Activated CD4-positive, alpha-beta T cell treated with anti-CD3 and anti-CD28 coated beads, Interleukin-2, Interleukin-4, amounts not matched to agents 100 ng/mL and 50 ng/mL, durations not matched to agents 16 hours and 8 hours (primary cell): ENCODE data around the gene POLD3.

ENCODE experiments used
- DNase-seq: peaks from one replicate; pipeline ENCODE4 v3.0.0-alpha.2; 2020; ENCODE audit warnings: low spot score

The POLD3 gene, protein sequence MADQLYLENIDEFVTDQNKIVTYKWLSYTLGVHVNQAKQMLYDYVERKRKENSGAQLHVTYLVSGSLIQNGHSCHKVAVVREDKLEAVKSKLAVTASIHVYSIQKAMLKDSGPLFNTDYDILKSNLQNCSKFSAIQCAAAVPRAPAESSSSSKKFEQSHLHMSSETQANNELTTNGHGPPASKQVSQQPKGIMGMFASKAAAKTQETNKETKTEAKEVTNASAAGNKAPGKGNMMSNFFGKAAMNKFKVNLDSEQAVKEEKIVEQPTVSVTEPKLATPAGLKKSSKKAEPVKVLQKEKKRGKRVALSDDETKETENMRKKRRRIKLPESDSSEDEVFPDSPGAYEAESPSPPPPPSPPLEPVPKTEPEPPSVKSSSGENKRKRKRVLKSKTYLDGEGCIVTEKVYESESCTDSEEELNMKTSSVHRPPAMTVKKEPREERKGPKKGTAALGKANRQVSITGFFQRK

DNA sequence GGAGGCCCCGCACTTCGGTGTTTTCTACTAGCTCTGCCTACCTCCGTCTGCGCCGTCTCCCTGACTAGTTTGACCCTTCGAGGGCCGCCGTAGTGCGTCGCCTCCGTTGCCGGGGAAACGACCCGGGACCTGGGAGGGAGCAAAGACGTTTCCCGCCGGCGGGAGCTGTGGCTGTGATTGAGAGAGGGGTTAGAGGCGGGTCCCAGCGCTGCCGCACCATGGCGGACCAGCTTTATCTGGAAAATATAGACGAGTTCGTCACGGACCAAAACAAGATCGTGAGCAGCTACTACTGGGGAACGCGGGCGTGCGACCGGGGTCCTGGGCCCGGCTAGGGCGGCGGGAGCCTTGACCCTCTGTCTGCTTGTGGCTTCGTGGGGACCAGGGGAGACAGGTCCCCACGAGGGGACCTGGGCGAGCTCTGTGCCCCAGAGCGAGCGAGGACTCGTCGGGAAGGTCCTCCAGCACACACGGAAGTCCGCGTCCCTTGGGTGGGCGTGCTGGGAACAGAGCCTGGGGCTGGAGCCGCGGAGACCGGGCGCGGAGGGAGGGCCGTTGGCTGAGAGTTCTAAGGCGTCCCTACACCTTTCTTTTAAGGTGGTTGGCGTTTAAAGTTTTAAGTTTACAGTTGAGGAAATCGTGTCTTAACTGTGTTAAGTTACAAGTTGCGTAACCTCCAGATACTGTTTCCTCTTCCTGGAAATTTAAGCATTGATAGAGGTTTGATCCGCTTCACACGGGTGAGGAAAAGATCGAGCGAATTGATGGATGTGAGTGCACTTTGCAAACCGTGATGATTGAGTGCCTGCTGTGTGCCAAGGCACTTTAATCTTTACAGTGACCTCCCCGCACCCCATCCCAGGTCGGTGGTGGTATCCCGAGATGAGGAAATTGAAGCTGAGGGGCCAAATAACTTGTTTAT, at the start of gene POLD3:
TSS of gene POLD3 (plus strand) at position 142 of the 922 bp plus-strand sequence. CDS start at position 219, 77 bp downstream.
- peak; percentile 97 for DNase-seq

DNA sequence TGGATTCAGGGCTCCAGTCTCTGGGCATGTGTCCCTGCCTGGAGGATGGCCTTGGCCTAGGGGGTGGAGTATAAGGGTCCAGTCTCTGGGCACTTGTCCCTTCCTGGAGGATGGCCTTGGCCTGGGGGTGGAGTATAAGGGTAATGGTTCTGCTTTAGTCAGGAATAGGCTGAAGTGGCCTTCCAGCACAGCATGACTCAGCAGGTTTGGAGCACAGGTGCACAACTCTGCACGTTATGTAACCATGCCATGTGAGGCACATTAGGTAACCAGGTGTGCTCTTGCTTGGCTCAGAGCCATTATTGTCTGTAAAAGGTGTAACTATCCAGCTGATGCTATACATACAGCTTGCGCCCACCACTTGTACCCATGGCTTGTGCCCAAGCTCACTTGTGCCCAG, 48.4 kb upstream of the POLD3 start:
- DNase-seq, result no peak

DNA sequence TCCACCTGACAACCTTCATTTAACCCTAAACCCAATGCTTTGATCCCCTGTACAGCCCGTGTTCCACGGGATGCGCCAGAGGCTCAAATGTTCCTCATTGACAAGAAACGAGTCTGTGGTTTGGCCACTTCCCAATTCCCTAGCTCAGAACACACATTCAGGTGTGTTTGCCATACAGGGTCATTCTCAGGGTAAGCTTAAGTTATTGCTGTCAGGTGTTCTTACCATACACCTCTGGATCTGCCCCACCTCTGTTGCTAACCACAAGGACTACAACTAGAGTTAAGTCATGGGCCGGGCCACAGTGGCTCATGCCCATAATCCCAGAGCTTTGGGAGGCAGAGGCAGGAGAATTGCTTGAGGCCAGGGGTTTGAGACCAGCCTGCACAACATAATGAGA, 45.6 kb upstream of the POLD3 start:
- no peak for DNase-seq

DNA sequence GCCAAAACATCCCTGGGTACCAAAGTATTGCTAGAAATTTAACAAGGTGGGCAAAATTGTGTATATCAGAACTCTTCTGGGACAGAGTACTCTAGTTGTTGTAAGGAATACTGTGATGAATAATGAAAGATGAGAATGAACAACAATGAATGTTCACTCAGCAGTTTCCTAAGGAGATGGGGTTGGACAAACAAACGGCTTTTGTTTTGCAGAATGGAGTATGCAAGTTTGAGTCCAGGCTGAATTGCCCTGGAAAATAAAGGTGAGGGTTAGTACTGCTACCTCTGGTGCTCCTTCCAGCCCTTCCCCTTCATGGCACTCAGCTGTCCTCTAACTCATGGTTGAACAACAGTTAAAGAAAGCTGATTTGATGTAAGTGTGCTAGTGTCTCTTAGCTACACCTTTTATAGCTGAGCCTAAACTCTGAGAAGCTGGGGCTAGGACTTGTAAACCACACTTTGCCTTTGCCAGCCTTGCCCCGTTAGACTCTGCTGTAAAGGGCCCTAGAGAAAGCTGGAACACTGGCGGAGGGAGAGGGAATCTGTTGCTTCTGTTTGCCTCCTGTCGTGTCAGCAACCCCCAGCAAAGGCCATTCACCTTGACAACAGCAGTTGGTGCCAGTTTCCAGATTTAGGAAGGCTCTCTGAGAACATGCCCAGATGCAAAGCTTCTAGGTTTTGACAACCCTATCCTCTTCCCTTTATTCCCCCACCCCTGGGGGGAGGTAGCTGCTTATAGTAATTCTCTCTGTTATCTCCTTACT, 41.2 kb upstream of the POLD3 start:
- no peak for DNase-seq

DNA sequence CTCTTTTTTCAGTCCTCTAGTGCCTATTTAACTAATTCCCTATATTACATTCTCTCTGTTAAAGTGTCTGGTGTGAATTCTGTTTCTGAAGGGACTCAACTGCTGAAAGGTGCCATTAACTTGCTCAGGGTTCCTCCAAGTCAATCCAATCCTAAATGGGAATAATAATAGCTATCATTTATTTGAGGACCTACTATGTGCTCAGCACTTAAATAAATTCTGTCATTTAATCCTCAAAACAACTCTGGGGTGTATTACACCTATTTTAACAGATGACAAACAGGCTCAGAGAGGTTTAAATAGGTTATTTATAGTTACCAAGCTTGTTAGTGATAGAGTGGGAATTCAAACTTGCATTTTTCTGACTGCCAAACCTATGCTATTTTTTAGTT, 40.6 kb upstream of the POLD3 start:
- no peak for DNase-seq

DNA sequence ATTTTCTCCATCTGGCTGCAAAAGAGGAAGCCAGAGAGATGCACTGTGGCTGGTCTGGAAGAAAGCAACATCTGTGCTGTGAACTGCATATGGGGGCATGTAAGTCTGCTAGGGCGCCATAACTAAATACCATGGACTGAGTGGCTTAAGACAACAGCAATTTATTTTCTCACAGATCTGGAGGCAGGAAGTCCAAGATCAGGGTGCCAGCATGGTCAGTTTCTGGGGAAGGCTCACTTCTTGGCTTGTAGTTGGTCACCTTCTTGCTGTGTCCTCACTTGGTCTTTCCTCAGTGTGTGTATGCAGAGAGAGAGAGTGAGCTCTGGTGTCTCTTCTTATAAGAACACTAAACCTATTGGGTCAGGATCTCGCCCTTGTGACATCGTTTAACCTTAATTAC, 34.9 kb upstream of the POLD3 start:
- no peak for DNase-seq

DNA sequence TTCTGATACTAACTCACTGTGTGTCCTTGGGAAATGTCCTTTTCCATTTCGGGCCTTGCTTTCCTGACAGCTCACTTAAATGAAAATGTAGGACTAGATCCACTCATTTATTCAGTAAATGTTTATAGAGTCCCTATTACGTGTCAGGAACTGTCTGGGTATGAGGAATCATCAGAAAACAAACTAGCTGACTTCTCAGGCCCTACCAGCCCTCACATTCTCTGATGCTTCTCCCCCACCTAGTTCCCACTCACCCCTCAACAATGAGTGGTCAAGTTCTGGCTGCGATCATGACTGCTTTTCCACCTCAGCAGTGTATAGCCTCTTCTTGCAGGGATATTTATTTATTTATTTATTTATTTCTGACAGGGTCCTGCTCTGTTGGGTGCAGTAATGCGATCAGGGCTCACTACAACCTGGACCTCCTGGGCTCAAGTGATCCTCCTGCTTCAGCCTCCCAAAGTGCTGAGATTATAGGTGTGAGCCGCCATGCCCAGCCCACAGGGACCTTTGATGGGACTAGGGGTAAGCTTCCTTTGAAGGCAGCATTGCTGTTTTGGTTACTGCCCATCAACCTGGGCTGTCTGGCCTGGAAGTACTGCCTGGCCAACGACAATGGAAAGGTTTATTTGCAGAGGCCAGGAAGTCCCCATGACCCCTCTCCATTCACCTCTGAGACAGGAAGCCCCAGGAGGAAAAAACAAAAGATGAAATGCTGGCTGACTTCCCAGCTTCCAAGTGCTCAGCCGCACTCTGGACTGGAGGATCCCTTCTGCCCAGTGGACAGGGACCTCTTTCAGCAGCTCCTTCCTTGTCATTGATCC, 33.1 kb upstream of the POLD3 start:
- no peak for DNase-seq

DNA sequence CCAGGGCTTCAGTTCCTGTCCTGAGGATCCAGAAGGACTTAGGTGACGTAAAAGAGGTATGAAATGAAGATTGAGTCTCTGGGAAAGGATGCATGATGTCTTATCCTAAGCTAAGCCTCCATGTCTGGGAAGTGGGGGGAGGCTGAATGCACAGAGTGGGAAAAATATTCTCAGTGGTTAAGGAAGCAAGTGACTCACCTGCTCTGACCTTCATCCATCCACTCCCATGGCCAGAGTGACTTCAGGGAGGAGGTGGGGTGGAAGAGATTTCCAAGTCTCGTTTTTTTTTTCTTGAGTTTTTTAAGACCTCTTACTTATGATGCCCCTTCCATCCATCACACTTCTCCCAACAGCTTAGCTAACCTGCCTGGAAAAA, 32.5 kb upstream of the POLD3 start:
- DNase-seq, result no peak

DNA sequence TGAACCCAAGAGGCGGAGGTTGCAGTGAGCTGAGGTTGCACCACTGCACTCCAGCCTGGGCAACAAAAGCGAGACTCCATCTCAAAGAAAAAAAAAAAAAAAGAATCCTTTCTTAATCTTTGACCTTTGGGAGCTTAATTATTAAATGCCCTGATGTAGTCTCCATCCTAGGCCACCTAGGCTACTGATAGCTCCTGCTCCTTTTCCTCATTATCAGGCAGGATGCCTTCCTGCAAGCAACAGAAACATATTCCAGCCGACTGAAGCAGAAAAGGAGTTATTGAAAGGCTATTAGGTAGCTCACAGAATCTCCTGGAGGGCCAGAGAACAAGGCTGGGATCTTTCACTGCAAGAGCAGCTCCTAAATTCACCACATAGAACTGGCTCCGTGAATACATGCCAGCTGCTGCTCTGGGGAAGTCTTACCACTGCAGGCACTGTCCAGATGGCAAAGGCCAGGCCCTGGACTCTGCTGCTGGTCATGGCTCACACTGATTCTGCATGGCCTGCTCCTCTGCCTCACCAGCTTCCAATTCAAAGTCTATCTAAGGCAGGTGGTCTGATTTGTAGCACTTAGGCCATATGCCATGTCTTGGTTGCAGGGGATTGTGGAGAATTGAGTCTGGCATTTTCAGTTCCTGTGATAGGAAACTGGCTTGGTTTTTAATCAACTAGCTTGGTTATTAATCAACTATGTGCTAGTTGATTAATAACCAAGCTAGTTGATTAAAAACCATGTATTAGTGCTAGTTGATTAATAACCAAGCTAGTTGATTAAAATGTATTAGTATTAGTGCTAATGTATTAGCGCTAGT, 26.0 kb upstream of the POLD3 start:
- no peak for DNase-seq

DNA sequence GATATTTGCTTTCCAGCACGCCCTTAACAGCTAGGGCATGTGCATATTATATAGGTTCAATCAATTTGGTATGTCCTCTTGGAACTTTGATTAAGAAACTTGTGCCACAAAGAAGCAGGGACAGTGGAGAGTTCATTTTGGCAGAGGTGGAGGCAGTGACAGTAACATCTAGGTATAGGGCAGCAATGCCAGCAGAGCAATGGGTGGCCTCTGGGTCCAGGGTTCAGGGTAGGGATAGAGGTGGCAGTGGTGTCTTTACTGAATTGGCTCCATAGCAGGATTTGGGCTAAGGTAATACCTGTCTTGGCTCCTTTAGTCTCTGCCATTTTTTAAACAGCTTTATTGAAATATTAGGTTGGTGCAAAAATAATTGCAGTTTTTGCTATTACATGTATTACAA, 24.4 kb upstream of the POLD3 start:
- no peak for DNase-seq

DNA sequence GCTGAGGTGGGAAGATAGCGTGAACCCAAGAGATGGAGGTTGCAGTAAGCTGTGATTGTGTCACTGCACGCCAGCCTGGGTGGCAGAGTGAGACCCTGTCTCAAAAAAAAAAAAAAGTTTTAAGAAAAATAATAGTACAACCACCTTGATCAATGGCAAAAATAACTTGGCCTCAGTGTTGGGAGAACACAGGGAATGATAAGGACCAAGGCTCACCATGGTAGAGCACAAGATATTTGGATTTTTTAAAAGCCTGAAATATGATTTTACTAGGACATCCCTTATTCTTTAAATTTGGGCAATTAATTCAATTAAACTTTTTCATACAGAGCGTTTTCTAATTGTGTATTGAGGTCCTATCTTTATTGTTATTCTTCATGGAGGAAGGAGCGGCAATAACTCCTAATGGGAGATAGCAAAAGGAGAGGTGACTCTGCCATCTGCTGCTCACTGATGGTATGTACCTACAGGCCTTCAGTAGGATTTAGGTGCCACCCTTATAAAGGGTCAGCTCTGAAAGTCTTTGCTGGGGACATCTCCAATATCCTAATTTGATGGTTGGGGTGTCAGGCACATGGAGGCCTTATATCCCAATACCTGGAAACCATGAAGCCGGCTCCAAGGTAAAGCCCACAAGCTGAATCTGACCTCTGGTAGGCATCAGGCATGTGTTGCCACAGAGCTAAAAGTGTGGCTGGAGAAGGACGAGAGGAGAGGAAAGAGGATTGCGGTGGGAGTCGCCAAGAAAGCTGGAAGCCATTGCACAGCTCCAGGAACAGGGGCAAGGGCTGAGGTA, 21.9 kb upstream of the POLD3 start:
- DNase-seq, result peak; percentile 22

DNA sequence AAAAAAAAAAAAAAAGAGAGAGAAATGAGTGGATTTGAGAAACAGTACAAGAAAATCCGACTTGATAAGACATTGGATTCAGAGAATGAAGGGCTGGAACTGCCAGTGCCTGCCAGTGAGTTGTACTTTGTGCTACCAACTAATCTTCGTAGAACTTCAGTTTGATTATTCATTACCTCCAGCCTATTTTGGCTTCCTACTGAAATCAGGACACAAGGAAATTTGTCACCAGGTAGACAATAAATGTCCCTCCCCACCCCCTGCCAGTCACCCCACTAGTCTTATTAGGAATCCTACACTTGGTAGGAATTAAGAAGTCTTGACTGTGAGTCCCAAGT, 21.4 kb upstream of the POLD3 start:
- DNase-seq, result no peak

DNA sequence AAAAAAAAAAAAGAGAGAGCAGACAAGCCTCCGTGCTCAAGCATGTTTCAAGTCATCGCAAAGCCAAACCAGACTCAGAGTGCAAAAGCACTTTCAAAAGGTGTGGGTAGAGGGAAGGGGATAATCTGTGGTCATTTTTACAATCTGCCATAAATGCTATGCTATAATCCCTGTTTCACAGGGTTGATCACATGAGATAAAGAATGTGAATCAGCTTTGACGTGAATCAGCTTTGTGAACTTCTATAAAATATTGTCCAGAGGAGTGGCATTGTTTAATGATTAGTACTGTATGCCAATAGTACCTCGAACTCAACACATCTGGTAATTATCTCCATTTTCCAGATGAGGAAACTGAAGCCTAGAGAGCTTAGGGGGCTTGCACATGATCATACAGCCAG, 20.0 kb upstream of the POLD3 start:
- no peak for DNase-seq

DNA sequence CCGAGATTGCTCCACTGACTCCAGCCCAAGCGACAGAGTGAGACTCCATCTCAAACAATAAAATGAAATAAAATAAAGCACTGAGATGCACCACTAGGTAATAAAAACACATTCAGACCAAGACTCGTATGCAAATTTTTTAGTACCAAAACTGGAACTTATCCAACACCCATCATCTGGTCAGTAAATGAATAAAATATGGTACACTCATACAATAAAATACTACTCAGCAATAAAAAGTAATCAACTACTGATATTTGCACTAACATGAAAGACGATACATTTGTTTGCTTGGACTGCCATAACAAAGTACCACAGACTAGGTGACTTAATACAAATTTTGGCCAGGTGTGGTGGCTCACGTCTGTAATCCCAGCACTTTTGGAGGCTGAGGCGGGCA, 17.8 kb upstream of the POLD3 start:
- no peak for DNase-seq

DNA sequence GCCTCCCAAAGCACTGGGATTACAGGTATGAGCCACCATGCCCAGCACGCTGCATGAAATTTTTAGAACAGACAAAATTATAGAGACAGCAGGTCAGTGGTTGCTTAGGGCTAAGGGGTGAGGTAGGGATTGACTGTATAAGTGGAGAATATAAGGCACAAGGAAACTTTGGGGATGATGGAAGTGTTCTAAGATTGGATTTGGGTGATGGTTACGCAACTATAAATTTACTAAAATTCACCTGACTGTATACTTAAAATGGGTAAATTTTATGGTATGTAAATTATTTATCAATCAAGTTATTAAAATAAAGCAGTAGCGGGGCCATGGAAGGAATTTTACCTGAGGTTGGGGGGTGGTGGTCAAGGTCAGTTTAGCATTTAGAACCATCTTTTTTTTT, 16.4 kb upstream of the POLD3 start:
- no peak for DNase-seq

DNA sequence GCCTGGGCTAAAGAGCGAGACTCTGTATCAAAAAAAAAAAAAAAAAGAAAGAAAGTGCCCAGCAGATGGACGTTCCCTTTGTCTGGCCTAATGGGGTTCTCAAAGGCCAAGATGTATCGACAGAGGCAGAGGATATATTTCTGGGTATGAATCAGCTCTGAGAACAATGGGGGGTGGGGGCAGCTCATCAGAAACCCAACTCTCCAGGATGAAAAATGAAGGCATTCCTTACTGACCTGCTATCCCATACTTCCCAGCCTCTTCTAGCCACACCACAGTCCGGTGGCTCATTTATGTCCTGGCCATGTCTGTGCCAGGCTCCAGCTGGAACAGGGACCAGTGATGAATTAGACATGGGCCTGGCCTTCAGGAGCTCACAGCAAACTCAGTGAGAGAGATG, 15.2 kb upstream of the POLD3 start:
- no peak for DNase-seq

DNA sequence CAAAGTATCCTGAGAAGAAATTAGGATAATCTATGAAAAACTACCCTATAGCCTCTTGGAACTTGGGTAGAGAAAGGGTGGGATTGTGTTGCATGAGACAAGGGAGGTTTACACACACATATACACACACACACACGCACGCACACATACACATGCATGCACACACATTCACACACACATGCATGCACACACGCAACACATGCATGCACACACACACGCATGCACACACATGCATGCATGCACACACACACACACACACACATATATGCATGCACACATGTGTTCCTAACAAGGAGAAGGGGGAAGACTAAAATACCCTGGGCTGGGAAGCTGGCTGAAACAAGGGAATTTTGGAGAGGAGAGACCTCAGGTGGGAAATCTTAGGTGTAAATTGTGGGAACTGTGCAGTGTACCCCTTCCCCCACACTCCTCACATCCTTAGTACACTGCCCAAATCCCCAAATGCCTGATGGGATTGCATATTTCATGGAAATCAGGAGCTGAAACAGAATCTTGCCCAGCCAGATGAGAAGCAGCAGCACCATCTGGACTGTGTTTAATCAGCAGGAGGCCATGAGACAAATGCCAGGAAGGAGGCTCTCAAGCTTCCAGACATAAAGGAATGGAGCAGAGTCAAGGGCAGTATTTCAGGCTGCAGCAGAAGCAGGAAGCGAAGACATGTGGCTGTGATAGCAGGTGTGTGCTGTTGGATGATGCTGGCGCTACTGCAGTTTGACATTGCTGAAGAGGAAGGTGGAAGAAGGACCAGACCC, 14.6 kb upstream of the POLD3 start:
- DNase-seq, result no peak

DNA sequence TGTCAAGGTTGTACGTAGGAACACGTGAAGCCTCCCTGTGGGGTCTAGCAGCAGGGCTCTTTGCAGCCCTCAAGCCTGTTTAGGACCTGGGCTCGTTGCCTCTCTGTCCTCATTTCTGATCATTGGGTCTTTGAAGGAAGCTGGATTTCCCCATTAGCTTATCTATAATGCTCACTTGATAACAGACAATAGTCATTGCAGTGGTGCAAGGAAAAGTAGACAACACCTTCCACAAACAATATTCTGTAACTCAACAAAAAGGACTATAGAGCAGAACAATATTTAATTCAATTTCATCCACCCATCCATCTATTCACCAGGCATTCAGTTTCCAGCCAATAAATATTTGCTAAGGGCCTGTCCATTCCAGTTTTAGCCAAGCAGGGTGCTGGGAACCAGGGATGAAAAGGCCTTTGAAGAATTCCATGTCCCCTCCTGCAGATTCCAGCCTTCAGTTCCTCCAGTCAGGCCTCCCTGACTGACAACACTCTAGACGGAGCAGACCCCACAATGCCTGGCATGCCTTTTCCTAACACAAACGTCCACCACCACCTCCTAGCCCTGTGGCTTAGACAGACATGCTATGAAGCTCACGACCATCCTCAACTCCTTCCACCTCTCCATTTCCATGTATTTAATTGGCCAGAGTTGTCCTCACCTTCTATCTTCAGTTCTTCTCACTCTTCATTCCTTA, 12.7 kb upstream of the POLD3 start:
- DNase-seq, result no peak
